ENCODE measurements around the gene CYFIP1. TPM values are rescaled to one million over a fixed set of nuclear protein-coding genes. Genes with fewer than 3 reads are reported as not detected.

The CYFIP1 gene
- polyA plus RNA-seq, 3 donors: 47.1 to 85.5 (median 63.8) TPM

GRCh38 chr15:22973987-22974386 is 6.2 kb downstream of the CYFIP1 start:
- intact Hi-C loops (cut with micrococcal nuclease): no loop called here
- no peak for TF ChIP-seq CTCF (IDR thresholded peaks at IDR 0.05)

GRCh38 chr15:22973286-22973685 is 6.9 kb downstream of the CYFIP1 start:
- DNase-seq: peak in 1 of 3 donors; percentile 16
- Mint-ChIP-seq H3K27ac (peak overlapping the region in 6 of 7 donors; percentile 51 to 88 (median 81)), H3K4me1 (peaks cover 36% of the 10 kb centered on the region), H3K36me3 (peaks cover 3 to 16% of the 10 kb centered on the region in 2 donors), H3K4me3 (peak overlapping the region; percentile 8 to 24), H3K27me3 (ENCODE audit: low read depth in 3 of 3) (peaks cover 0 to 2% (median 1%) of the 10 kb centered on the region in 3 donors), H3K9me3 (peaks cover 0 to 6% (median 0%) of the 10 kb centered on the region in 7 donors)
- Histone ChIP-seq H3K9me3 (replicated peaks in 1 of 2; ENCODE audit: control insufficient read depth in 1 of 2, insufficient read depth in 1 of 2, low read length in 2 of 2) (no peaks in the 10 kb centered on the region), H3K4me3 (replicated peaks in 1 of 3; ENCODE audit: low read depth in 2 of 3, low read length in 3 of 3) (no peak overlapping the region), H2AFZ (ENCODE audit: insufficient read depth, low read depth, low read length, poor library complexity, severe bottlenecking) (no peak overlapping the region), H3K79me2 (ENCODE audit: insufficient read depth, low read length) (peaks cover 94% of the 10 kb centered on the region), H3K4me1 (ENCODE audit: control insufficient read depth in 1 of 2, insufficient read depth in 2 of 2, low read length in 2 of 2) (peaks cover 29 to 30% of the 10 kb centered on the region in 2 donors), H3K36me3 (replicated peaks in 1 of 2; ENCODE audit: control insufficient read depth in 1 of 2, insufficient read depth in 2 of 2, low read length in 2 of 2) (peaks cover 0 to 5% of the 10 kb centered on the region in 2 donors), H4K20me1 (ENCODE audit: insufficient read depth, low read length) (peaks cover 86% of the 10 kb centered on the region), H3K27ac (ENCODE audit: low read depth in 1 of 2, low read length in 2 of 2) (peak overlapping the region in 1 of 2 donors; percentile 61), H3K4me2 (replicated peaks; ENCODE audit: extremely low read depth, low read length, poor library complexity, severe bottlenecking) (no peak overlapping the region), H3K9ac (ENCODE audit: insufficient read depth, low read length, poor library complexity, severe bottlenecking) (no peak overlapping the region), H3K27me3 (ENCODE audit: control insufficient read depth in 2 of 2, insufficient read depth in 2 of 2, low read length in 2 of 2) (no peaks in the 10 kb centered on the region)
- 10% methylated on average over 3 of the region's 5 CpGs for WGBS (ENCODE audit: insufficient coverage)
- TF ChIP-seq CTCF (IDR thresholded peaks at IDR 0.05): no peak
- intact Hi-C loops (cut with micrococcal nuclease): no loop called here

More at GRCh38 chr15:22973987-22974386, 6.2 kb downstream of the CYFIP1 start:
- peak overlapping the region; percentile 78 to 81 for H3K27ac ChIP-seq (ENCODE audit: low read depth in 1 of 2, low read length in 2 of 2)
- no peaks in the 10 kb centered on the region for H3K9me3 ChIP-seq (replicated peaks in 1 of 2; ENCODE audit: control insufficient read depth in 1 of 2, insufficient read depth in 1 of 2, low read length in 2 of 2)
- H3K9me3 Mint-ChIP-seq: peaks cover 0 to 6% (median 0%) of the 10 kb centered on the region in 7 donors
- H3K27me3 Mint-ChIP-seq (ENCODE audit: low read depth in 3 of 3): peaks cover 2 to 9% (median 6%) of the 10 kb centered on the region in 3 donors
- peaks cover 86% of the 10 kb centered on the region for H4K20me1 ChIP-seq (ENCODE audit: insufficient read depth, low read length)
- DNase-seq: no peak
- WGBS (ENCODE audit: insufficient coverage): 83% methylated on average over 1 of the region's 4 CpGs
- H3K4me1 ChIP-seq (ENCODE audit: control insufficient read depth in 1 of 2, insufficient read depth in 2 of 2, low read length in 2 of 2): peaks cover 35 to 37% of the 10 kb centered on the region in 2 donors
- peaks cover 3 to 10% of the 10 kb centered on the region in 2 donors for H3K36me3 Mint-ChIP-seq
- no peak overlapping the region for H2AFZ ChIP-seq (ENCODE audit: insufficient read depth, low read depth, low read length, poor library complexity, severe bottlenecking)
- no peak overlapping the region for H3K4me2 ChIP-seq (replicated peaks; ENCODE audit: extremely low read depth, low read length, poor library complexity, severe bottlenecking)
- H3K27me3 ChIP-seq (ENCODE audit: control insufficient read depth in 2 of 2, insufficient read depth in 2 of 2, low read length in 2 of 2): no peaks in the 10 kb centered on the region
- H3K9ac ChIP-seq (ENCODE audit: insufficient read depth, low read length, poor library complexity, severe bottlenecking): no peak overlapping the region
- H3K79me2 ChIP-seq (ENCODE audit: insufficient read depth, low read length): peaks cover 94% of the 10 kb centered on the region
- peaks cover 43% of the 10 kb centered on the region for H3K4me1 Mint-ChIP-seq
- no peak overlapping the region for H3K4me3 Mint-ChIP-seq
- H3K36me3 ChIP-seq (replicated peaks in 1 of 2; ENCODE audit: control insufficient read depth in 1 of 2, insufficient read depth in 2 of 2, low read length in 2 of 2): no peaks in the 10 kb centered on the region
- no peak overlapping the region for H3K4me3 ChIP-seq (replicated peaks in 1 of 3; ENCODE audit: low read depth in 2 of 3, low read length in 3 of 3)
- H3K27ac Mint-ChIP-seq: peak overlapping the region in 5 of 7 donors; percentile 8 to 83 (median 23)
